ENCODE measurements around the gene RPS15. TPM values are rescaled to one million over a fixed set of nuclear protein-coding genes. Genes with fewer than 3 reads are reported as not detected.

The RPS15 gene
- total and polyA plus RNA-seq, 2 of the 13 experiments (the other 11 are each of a cell fraction or from before 2014, with no cell fraction given), result 695 to 1,411 TPM

DNA sequence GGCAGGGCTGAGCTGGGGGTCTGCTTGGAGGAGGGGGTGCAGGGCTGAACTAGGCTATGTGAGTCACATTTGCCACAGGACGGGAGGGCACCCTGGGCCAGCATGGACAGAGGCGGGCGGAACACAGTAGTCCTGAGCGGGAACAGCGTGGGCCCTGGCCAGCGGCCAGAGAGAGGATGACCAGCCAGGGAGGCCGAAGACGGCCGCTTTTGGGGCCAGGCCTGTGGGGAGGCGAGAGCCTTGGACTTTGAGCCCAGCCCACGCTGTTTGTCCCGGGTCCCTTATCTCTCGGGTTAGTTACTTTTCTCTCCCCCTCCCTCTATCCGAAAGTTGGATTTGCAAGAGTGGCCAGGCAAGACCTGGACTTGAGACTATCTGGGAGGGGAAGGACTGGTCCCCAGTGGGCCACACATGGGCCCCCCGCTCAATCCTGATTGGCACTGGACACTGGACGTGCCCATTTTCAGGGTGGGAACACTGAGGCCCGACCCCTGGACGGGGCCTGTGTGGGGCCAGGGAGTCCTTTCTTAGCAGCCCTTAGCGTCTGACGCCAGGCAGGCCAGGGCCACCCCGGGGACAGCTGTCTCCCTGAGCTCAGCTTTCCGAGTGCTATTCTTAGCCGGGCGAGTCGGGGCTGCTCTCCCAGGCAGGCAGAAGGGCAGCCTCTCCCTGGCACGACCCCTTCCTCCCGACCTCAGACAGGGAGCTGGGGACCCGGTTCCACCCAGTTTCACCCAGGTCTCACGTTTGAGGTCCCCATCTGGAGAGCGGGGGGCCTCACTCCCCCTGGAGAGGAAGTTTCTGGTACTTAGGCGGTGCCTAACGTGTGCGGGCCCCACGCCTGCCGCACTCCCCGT, 37.7 kb upstream of the RPS15 start (continued):
- TF ChIP-seq GATA4 (IDR thresholded peaks at IDR 0.05; ENCODE audit: borderline replicate concordance, low read depth) (no peak; the same call in 1 of the 2 replicates), MTA1 (CRISPR knock-in tag; IDR thresholded peaks at IDR 0.05; ENCODE audit: borderline replicate concordance) (peak; percentile 70), ZNF432 (CRISPR knock-in tag; IDR thresholded peaks at IDR 0.05; ENCODE audit: borderline replicate concordance) (no peak), DMAP1 (CRISPR knock-in tag; IDR thresholded peaks at IDR 0.05) (peak; percentile 27; the same call in 1 of the 2 replicates), CENPBD1 (CRISPR knock-in tag; IDR thresholded peaks at IDR 0.05; ENCODE audit: borderline replicate concordance, low read depth) (no peak), TRAFD1 (CRISPR knock-in tag; IDR thresholded peaks at IDR 0.05; ENCODE audit: borderline replicate concordance) (no peak), KAT8 (CRISPR knock-in tag; IDR thresholded peaks at IDR 0.05) (no peak; the same call in 1 of the 2 replicates), EHMT2 (IDR thresholded peaks at IDR 0.05; ENCODE audit: borderline replicate concordance, low read depth, low read length) (no peak), ZNF792 (CRISPR knock-in tag; IDR thresholded peaks at IDR 0.05) (peak; percentile 37; the same call in 1 of the 2 replicates), FLYWCH1 (CRISPR knock-in tag; IDR thresholded peaks at IDR 0.05) (no peak), ZNF619 (CRISPR knock-in tag; IDR thresholded peaks at IDR 0.05) (no peak), POLR2A (IDR thresholded peaks at IDR 0.05; ENCODE audit: insufficient read depth in 1 of 2, low read depth in 2 of 2, low read length in 2 of 2) (peak; percentile 58 to 69), YEATS4 (CRISPR knock-in tag; IDR thresholded peaks at IDR 0.05; ENCODE audit: borderline replicate concordance) (no peak), PBX3 (CRISPR knock-in tag; IDR thresholded peaks at IDR 0.05; ENCODE audit: borderline replicate concordance) (no peak), EED (CRISPR knock-in tag; IDR thresholded peaks at IDR 0.05) (peak; percentile 79; the same call in 1 of the 2 replicates), ZNF292 (CRISPR knock-in tag; IDR thresholded peaks at IDR 0.05; ENCODE audit: borderline replicate concordance, low read depth) (no peak)
- TF ChIP-seq, protein P1, sequence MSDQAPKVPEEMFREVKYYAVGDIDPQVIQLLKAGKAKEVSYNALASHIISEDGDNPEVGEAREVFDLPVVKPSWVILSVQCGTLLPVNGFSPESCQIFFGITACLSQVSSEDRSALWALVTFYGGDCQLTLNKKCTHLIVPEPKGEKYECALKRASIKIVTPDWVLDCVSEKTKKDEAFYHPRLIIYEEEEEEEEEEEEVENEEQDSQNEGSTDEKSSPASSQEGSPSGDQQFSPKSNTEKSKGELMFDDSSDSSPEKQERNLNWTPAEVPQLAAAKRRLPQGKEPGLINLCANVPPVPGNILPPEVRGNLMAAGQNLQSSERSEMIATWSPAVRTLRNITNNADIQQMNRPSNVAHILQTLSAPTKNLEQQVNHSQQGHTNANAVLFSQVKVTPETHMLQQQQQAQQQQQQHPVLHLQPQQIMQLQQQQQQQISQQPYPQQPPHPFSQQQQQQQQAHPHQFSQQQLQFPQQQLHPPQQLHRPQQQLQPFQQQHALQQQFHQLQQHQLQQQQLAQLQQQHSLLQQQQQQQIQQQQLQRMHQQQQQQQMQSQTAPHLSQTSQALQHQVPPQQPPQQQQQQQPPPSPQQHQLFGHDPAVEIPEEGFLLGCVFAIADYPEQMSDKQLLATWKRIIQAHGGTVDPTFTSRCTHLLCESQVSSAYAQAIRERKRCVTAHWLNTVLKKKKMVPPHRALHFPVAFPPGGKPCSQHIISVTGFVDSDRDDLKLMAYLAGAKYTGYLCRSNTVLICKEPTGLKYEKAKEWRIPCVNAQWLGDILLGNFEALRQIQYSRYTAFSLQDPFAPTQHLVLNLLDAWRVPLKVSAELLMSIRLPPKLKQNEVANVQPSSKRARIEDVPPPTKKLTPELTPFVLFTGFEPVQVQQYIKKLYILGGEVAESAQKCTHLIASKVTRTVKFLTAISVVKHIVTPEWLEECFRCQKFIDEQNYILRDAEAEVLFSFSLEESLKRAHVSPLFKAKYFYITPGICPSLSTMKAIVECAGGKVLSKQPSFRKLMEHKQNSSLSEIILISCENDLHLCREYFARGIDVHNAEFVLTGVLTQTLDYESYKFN (CRISPR knock-in tag; conservative IDR thresholded peaks at IDR 0.05), result peak; percentile 94
- TF ChIP-seq, protein P2, sequence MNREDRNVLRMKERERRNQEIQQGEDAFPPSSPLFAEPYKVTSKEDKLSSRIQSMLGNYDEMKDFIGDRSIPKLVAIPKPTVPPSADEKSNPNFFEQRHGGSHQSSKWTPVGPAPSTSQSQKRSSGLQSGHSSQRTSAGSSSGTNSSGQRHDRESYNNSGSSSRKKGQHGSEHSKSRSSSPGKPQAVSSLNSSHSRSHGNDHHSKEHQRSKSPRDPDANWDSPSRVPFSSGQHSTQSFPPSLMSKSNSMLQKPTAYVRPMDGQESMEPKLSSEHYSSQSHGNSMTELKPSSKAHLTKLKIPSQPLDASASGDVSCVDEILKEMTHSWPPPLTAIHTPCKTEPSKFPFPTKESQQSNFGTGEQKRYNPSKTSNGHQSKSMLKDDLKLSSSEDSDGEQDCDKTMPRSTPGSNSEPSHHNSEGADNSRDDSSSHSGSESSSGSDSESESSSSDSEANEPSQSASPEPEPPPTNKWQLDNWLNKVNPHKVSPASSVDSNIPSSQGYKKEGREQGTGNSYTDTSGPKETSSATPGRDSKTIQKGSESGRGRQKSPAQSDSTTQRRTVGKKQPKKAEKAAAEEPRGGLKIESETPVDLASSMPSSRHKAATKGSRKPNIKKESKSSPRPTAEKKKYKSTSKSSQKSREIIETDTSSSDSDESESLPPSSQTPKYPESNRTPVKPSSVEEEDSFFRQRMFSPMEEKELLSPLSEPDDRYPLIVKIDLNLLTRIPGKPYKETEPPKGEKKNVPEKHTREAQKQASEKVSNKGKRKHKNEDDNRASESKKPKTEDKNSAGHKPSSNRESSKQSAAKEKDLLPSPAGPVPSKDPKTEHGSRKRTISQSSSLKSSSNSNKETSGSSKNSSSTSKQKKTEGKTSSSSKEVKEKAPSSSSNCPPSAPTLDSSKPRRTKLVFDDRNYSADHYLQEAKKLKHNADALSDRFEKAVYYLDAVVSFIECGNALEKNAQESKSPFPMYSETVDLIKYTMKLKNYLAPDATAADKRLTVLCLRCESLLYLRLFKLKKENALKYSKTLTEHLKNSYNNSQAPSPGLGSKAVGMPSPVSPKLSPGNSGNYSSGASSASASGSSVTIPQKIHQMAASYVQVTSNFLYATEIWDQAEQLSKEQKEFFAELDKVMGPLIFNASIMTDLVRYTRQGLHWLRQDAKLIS (CRISPR knock-in tag; IDR thresholded peaks at IDR 0.05), result peak; percentile 52; the same call in 1 of the 2 replicates
